GM10847 (cell line): ENCODE data around the gene PNPLA5.

Source experiments
- POLR2A ChIP-seq: IDR thresholded peaks from 2 replicates; pipeline ENCODE4 v1.6.1; 2011; ENCODE audit not compliant: insufficient read length; ENCODE audit errors: extremely low read depth

The PNPLA5 gene

DNA sequence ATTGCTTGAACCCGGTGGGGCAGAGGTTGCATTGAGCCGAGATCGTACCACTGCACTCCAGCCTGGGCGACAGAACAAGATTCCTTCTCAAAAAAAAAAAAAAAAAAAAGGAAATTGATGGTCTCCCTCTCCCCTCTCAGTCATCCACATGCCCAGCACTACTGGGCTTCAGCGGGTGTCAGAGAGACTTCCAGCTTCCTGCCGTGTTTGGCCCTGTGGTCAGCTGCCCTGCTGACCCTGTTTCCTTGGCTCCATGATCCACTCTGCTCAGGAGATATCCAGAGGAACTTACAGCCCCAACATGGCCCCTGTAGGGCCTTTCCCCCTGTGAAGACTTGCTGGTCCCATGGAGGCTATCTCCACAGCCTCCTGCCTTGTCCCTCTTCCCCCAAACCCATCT is 25.7 kb upstream of the PNPLA5 start:
- TF ChIP-seq POLR2A = no peak

- TF ChIP-seq POLR2A = no peak
These were observed 19.5 kb upstream of the PNPLA5 start for GRCh38 chr22:43911351-43911750.

- no peak for TF ChIP-seq POLR2A
These were observed 18.4 kb upstream of the PNPLA5 start for GRCh38 chr22:43910178-43910695.

GRCh38 chr22:43909708-43910107 is 17.9 kb upstream of the PNPLA5 start:
- TF ChIP-seq POLR2A = no peak

GRCh38 chr22:43905681-43906080 is 13.9 kb upstream of the PNPLA5 start:
- TF ChIP-seq POLR2A = no peak

DNA sequence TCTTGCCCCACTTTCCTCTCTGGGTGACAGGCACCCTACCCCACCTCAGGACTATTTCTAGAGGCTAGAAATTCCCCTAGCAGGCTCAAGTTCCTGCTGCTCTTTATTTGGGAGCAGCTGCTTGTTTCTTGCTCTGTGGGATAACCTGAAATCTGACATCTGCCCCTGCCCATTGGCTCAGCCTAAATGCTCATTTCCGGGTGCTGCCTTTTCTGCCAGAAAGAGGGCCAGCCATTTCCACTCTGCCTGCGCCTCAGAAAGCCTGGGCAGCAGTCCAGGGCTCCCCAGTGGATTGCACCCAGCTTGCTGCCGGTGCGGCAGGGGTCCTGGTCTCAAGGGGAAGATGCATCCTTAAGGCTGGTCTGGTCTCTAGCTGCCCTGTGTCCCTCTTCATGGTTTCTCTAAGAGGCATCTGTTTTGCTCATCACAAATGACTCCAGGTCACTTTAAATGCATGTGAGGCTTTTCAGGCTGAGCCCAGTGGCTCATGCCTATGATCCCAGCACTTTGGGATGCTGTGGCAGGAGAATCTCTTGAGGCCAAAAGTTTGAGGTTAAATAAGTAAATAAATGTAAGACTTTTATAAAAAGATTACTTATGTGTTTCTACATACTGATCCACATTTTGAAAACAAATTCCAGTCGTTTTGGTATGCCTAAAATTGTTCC is 10.3 kb upstream of the PNPLA5 start:
- no peak for TF ChIP-seq POLR2A

DNA sequence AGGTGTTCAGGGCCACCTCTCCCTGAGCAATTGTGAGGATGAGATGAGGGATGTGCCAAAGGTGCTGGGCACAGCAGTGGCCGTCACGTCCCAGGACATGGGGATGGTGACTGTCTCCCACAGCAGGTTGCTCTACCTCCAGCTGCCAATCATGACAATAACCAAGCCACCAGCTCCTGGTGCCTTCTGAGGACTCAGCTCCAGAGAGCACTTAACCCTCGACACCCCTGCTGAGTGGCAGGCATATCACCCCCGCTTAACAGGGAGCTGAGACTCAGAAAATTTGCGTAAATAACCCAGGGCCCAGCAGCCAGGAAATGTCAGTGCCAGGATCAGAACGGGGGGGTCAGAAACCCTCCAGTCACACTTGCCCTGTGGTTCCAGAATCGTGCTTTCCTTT is 8.4 kb upstream of the PNPLA5 start:
- TF ChIP-seq POLR2A = no peak

GRCh38 chr22:43897751-43898261 is 6.0 kb upstream of the PNPLA5 start:
- TF ChIP-seq POLR2A = no peak

DNA sequence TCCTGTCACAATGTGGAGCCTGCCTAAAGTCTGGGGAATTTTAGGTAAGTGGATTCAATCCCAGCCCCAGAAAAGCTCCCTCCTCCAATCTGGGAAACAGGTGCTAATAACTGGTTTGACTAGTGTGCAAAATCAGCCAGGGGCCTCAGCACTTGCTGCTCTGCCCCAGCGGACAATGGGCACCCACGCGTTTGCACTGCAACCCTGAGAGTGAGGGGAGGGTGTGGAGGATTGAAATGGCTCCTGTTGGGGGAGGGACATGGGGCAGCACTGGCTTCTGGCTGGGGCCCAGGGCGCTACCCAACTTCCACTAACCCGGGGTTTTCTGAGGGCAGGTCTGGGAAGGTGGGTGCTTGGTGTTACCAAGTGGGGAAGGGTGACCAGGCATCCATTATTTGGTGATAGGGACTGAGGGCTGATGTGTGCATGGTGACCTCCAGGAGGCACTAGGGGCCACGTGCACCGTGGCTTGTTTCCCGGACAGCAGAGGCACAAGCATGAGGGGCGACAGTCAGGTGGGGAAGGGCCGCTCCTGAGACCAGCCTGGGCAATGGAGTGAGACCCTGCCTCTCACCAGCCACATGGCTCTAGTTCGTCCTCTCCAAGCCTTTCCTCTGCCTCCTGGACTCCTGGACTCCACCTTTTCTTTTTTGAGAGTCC is 4.3 kb upstream of the PNPLA5 start:
- TF ChIP-seq POLR2A = no peak

DNA sequence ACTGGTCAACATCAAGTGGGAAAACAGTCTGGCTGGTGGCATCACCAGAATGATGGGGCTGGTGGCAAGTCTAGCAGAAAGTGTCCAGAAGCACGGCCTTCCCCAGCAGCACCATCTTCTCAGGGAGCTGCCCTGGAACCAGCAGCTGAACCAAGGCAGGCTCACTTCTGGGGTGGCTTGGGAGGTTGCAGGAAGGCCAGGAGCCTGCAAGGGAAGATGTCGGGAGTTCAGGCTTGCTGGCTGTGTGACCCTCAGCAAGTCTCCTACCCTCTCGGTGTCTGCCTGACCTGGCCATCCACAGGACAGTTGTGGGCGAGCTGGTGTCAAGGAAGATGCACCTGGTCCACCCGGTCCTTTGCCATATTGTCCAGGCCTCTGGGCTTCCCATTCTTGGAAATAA is 2.3 kb upstream of the PNPLA5 start:
- no peak for TF ChIP-seq POLR2A

- TF ChIP-seq POLR2A = no peak
These were observed 1.5 kb upstream of the PNPLA5 start for GRCh38 chr22:43893266-43893665.

GRCh38 chr22:43892183-43892894 is 526 bp upstream of the PNPLA5 start:
- no peak for TF ChIP-seq POLR2A

DNA sequence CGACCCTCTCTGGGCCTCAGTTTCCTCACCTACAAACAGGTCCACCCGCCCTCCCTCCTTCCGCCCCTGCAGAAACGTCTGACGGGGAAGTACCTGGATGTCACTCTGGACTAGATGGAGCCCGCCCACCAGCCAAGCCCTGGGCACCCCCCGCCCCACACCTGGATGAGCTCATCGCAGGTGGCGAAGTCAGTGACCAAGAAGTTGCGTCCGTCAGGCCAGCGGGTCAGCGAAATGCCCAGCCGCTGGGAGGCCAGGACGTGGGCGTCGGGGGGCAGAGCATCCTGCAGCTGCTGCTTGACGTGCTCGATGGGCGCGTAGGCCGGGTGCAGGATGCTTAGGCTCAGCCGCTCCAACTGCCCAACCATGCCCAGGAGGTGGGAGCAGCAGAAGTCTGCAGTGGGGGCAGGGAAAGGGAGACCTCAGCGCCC is 897 bp downstream of the PNPLA5 start:
- TF ChIP-seq POLR2A = no peak

DNA sequence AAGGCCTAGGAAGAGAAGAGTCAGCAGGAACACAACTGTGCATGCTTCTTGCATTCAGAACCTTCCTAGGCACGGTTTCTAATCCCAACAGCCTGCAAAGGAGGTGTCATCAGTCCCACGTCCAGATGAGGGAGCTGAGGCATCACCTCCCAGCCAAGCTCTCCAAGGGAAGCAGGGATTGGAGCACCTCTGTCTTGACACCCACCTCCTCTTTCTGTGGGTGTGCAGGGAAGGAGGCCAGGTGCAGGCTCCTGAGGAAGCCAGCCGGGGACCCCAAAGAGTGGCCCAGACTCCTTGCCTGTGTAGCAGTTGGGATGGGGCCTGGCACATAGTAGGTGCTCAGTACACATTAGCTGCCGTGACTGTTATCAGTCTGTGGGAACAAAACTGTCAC is 2.0 kb downstream of the PNPLA5 start:
- no peak for TF ChIP-seq POLR2A

GRCh38 chr22:43889201-43889859 is 2.5 kb downstream of the PNPLA5 start:
- no peak for TF ChIP-seq POLR2A
